GM12878 (cell line): ENCODE data around the gene VSTM4. TPM values are rescaled to one million over a fixed set of nuclear protein-coding genes. Genes with fewer than 3 reads are reported as not detected.

Experiments
- BCL11A ChIP-seq: IDR thresholded peaks from 2 replicates; pipeline ENCODE4 v1.6.1; 2011; ENCODE audit warnings: low read depth, low read length
- CHD4 ChIP-seq: fragments of 200-600 bp; sonication (generic); IDR thresholded peaks from 2 replicates; pipeline ENCODE4 v1.6.1; 2016; ENCODE audit warnings: mild to moderate bottlenecking
- FOS ChIP-seq: IDR thresholded peaks from 3 replicates; pipeline ENCODE4 v1.6.1; 2011; ENCODE audit warnings: borderline replicate concordance; ENCODE audit not compliant: insufficient read length; ENCODE audit errors: extremely low read depth
- HSF1 ChIP-seq: fragments of 150-350 bp; IDR thresholded peaks from 2 replicates; pipeline ENCODE4 v1.6.1; 2014; ENCODE audit warnings: mild to moderate bottlenecking, low read depth, low read length
- MEF2A ChIP-seq: IDR thresholded peaks from 2 replicates; pipeline ENCODE4 v1.6.1; 2011; ENCODE audit warnings: low read depth, mild to moderate bottlenecking, low read length, moderate library complexity; ENCODE audit not compliant: insufficient read depth
- SRF ChIP-seq, 2 experiments: IDR thresholded peaks; 2 replicates each; pipeline ENCODE4 v1.6.1; 2011; ENCODE audit warnings: low read depth in 2 of 2, low read length in 2 of 2, mild to moderate bottlenecking in 1 of 2, moderate library complexity in 1 of 2
- STAT1 ChIP-seq: fragments of 450-650 bp; conservative IDR thresholded peaks from 2 replicates; pipeline ENCODE4 v1.6.1; 2014; ENCODE audit warnings: antibody characterized with exemption, mild to moderate bottlenecking
- polyA plus RNA-seq, 11 experiments: library from polyadenylated mRNA; depleted of rRNA in 4 of 11; unstranded in 6 of 11; stranded (reverse) in 5 of 11; fragments of >200 nt; fragmentation: Nextera tagmentation in 4 of 11; fragmentation: Illumina TruSeq in 1 of 11; extraction: Ambion mirVana in 4 of 11; extraction: Trizol in 1 of 11; gene quantifications; 1 replicate in 1 of 11; 2 replicates in 10 of 11; pipeline versions ENCODE4 v1.2.1 to v1.2.3, GENCODE V29; 2011 to 2016; ENCODE audit warnings: inconsistent platforms in 2 of 11, missing spikeins in 2 of 11, low read depth in 1 of 11
- total RNA-seq, 4 experiments: library from RNA; depleted of rRNA in 3 of 4; stranded (reverse); fragments of >200 nt in 3 of 4; fragmentation: Illumina TruSeq in 1 of 4; extraction: Trizol in 1 of 4; gene quantifications; 2 replicates each; pipeline versions ENCODE4 v1.2.1 to v1.2.3, GENCODE V29; 2013 to 2021
- TF ChIP-seq, protein P1 (sequence below): fragments of 450-650 bp; IDR thresholded peaks from 2 replicates; pipeline ENCODE4 v1.6.1; 2017; ENCODE audit warnings: mild to moderate bottlenecking, moderate library complexity

The VSTM4 gene
- total and polyA plus RNA-seq, 10 of the 15 experiments (the other 5 are each of a cell fraction or from before 2014, with no cell fraction given), result 0.01 to 0.14 (median 0.02) TPM; not detected in 7

DNA sequence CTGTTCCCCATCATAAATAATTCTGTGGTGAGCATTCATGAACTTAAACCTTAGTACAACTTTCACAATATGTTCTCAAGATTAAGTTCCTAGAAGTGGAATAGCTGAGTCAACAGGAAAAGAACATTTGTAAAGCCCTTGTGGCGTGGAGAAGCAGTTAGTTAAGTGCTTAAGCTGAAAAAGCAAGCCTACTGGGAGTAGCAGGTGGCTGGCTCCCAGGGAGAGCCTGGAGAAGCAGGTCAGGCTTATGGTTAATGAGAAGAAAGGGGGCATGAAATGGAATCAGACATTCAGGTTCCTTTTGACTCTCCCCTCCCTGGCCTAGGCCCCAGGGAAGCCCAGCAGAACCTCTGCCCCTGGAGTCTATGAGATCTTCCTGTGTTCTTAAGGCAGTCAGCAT is 35.3 kb downstream of the VSTM4 start (continued):
- TF ChIP-seq, protein P1, sequence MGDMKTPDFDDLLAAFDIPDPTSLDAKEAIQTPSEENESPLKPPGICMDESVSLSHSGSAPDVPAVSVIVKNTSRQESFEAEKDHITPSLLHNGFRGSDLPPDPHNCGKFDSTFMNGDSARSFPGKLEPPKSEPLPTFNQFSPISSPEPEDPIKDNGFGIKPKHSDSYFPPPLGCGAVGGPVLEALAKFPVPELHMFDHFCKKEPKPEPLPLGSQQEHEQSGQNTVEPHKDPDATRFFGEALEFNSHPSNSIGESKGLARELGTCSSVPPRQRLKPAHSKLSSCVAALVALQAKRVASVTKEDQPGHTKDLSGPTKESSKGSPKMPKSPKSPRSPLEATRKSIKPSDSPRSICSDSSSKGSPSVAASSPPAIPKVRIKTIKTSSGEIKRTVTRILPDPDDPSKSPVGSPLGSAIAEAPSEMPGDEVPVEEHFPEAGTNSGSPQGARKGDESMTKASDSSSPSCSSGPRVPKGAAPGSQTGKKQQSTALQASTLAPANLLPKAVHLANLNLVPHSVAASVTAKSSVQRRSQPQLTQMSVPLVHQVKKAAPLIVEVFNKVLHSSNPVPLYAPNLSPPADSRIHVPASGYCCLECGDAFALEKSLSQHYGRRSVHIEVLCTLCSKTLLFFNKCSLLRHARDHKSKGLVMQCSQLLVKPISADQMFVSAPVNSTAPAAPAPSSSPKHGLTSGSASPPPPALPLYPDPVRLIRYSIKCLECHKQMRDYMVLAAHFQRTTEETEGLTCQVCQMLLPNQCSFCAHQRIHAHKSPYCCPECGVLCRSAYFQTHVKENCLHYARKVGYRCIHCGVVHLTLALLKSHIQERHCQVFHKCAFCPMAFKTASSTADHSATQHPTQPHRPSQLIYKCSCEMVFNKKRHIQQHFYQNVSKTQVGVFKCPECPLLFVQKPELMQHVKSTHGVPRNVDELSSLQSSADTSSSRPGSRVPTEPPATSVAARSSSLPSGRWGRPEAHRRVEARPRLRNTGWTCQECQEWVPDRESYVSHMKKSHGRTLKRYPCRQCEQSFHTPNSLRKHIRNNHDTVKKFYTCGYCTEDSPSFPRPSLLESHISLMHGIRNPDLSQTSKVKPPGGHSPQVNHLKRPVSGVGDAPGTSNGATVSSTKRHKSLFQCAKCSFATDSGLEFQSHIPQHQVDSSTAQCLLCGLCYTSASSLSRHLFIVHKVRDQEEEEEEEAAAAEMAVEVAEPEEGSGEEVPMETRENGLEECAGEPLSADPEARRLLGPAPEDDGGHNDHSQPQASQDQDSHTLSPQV, result no peak
- TF ChIP-seq HSF1 (no peak), STAT1 (no peak), CHD4 (no peak), FOS (no peak), MEF2A (no peak), SRF (IDR thresholded peaks at IDR 0.05; ENCODE audit: low read depth in 2 of 2, low read length in 2 of 2) (no peak), BCL11A (no peak)
